ENCODE results near the gene LRRC25. TPM values are rescaled to one million over a fixed set of nuclear protein-coding genes. Genes with fewer than 3 reads are reported as not detected.
"Not testable (repeated sequence)": the region's sequence is repeated elsewhere in the genome, so short reads cannot be mapped to it uniquely, and the experiment has no call there.

The LRRC25 gene
- total RNA-seq, 4 donors from 2014 or later = 0.34 to 4.2 (median 2.3) TPM

GRCh38 chr19:18368504-18369222 lies 28.8 kb downstream of the LRRC25 start:
- intact Hi-C loops (cut with DNase I; ENCODE audit: low total_unique reads) (no loop called here), in situ Hi-C loops (cut with MboI; ENCODE audit: low sequenced_read_pairs in 4 of 4) (no loop called here)
- H3K27me3 ChIP-seq = no peaks in the 10 kb centered on the region
- ATAC-seq (no peak), DNase-seq (no peak)
- H3K4me1 ChIP-seq = peaks cover 0 to 10% of the 10 kb centered on the region in 2 donors
- peaks cover 0 to under 1% of the 10 kb centered on the region in 2 donors for H3K36me3 ChIP-seq
- TF ChIP-seq CTCF (IDR thresholded peaks at IDR 0.05 in 4 of 5, conservative IDR thresholded peaks at IDR 0.05 in 1 of 5) = no peak
- TF ChIP-seq POLR2A (IDR thresholded peaks at IDR 0.05) = no peak
- H3K9me3 ChIP-seq = no peaks in the 10 kb centered on the region
- H3K27ac ChIP-seq = peak overlapping the region in 1 of 4 donors; percentile 13
- no peak overlapping the region for H3K4me3 ChIP-seq

- ATAC-seq (peak; percentile 36 to 55), DNase-seq (no peak)
- Histone ChIP-seq H3K4me1 (peaks cover 0 to 10% of the 10 kb centered on the region in 2 donors), H3K27ac (peak overlapping the region in 3 of 4 donors; percentile 63 to 66 (median 63)), H3K9me3 (no peaks in the 10 kb centered on the region), H3K4me3 (no peak overlapping the region), H3K27me3 (no peaks in the 10 kb centered on the region), H3K36me3 (peaks cover 0 to 18% of the 10 kb centered on the region in 2 donors)
- TF ChIP-seq CTCF (IDR thresholded peaks at IDR 0.05 in 4 of 5, conservative IDR thresholded peaks at IDR 0.05 in 1 of 5) (no peak), POLR2A (IDR thresholded peaks at IDR 0.05) (no peak)
- in situ Hi-C loops (cut with MboI; ENCODE audit: low sequenced_read_pairs in 4 of 4) = no loop called here
- intact Hi-C loops (cut with DNase I; ENCODE audit: low total_unique reads) = no loop called here
Observed at GRCh38 chr19:18366021-18366435, 31.4 kb downstream of the LRRC25 start.

- no peaks in the 10 kb centered on the region for H3K9me3 ChIP-seq
- H3K27me3 ChIP-seq = no peaks in the 10 kb centered on the region
- DNase-seq = peak in 1 of 2 donors; percentile 34
- TF ChIP-seq CTCF (IDR thresholded peaks at IDR 0.05 in 4 of 5, conservative IDR thresholded peaks at IDR 0.05 in 1 of 5) = no peak
- no peak for TF ChIP-seq POLR2A (IDR thresholded peaks at IDR 0.05)
- H3K36me3 ChIP-seq = peaks cover 0 to 27% of the 10 kb centered on the region in 2 donors
- peaks cover 0 to 10% of the 10 kb centered on the region in 2 donors for H3K4me1 ChIP-seq
- in situ Hi-C loops (cut with MboI; ENCODE audit: low sequenced_read_pairs in 4 of 4) (no loop called here), intact Hi-C loops (cut with DNase I; ENCODE audit: low total_unique reads) (no loop called here)
- ATAC-seq = peak; percentile 59 to 60
- peak overlapping the region; percentile 57 to 66 (median 63) for H3K27ac ChIP-seq
- H3K4me3 ChIP-seq = no peak overlapping the region
Observed at GRCh38 chr19:18364826-18365528, 32.4 kb downstream of the LRRC25 start.

GRCh38 chr19:18364277-18364825 lies 33.1 kb downstream of the LRRC25 start:
- ATAC-seq; DNase-seq; H3K27me3 ChIP-seq; in situ Hi-C loops (cut with MboI; ENCODE audit: low sequenced_read_pairs in 4 of 4); H3K4me1 ChIP-seq; intact Hi-C loops (cut with DNase I; ENCODE audit: low total_unique reads); H3K4me3 ChIP-seq; H3K9me3 ChIP-seq: not testable (repeated sequence)
- Histone ChIP-seq H3K27ac (peak overlapping the region; percentile 42 to 66 (median 60)), H3K36me3 (peaks cover 0 to 33% of the 10 kb centered on the region in 2 donors)

- Histone ChIP-seq H3K9me3 (no peaks in the 10 kb centered on the region), H3K27ac (peak overlapping the region in 3 of 4 donors; percentile 56 to 66 (median 63)), H3K27me3 (no peaks in the 10 kb centered on the region), H3K4me1 (peaks cover 0 to 10% of the 10 kb centered on the region in 2 donors), H3K36me3 (peaks cover 0 to 39% of the 10 kb centered on the region in 2 donors), H3K4me3 (no peak overlapping the region)
- ATAC-seq (no peak), DNase-seq (no peak)
- intact Hi-C loops (cut with DNase I; ENCODE audit: low total_unique reads) = no loop called here
- in situ Hi-C loops (cut with MboI; ENCODE audit: low sequenced_read_pairs in 4 of 4) = no loop called here
- TF ChIP-seq CTCF (IDR thresholded peaks at IDR 0.05 in 4 of 5, conservative IDR thresholded peaks at IDR 0.05 in 1 of 5) (no peak), POLR2A (IDR thresholded peaks at IDR 0.05) (no peak)
Observed at GRCh38 chr19:18363787-18364186, 33.6 kb downstream of the LRRC25 start.
